ENCODE measurements around the gene GRAP2. TPM values are rescaled to one million over a fixed set of nuclear protein-coding genes. Genes with fewer than 3 reads are reported as not detected.

The GRAP2 gene
- total and polyA plus RNA-seq, 2 of the 4 experiments (the other 2 are of a cell fraction): not detected

- Histone ChIP-seq H3K9me3 (ENCODE audit: control insufficient read depth, insufficient read depth, low read length) (no peaks in the 10 kb centered on the region), H2AK9ac (replicated peaks; ENCODE audit: low read depth, low read length, poor library complexity) (no peak overlapping the region), H2AK5ac (ENCODE audit: low read depth, low read length) (no peak overlapping the region), H3K4me2 (ENCODE audit: low read depth, low read length) (no peak overlapping the region), H3K23ac (ENCODE audit: low read depth, low read length) (no peak overlapping the region), H4K8ac (ENCODE audit: low read depth in 2 of 2, low read length in 2 of 2) (no peak overlapping the region), H3K9ac (ENCODE audit: low read depth, low read length) (no peak overlapping the region), H4K20me1 (ENCODE audit: insufficient read depth, low read length) (no peaks in the 10 kb centered on the region), H3K18ac (ENCODE audit: low read depth, low read length) (no peak overlapping the region), H3K4me1 (ENCODE audit: control insufficient read depth, insufficient read depth, low read length) (no peaks in the 10 kb centered on the region), H4K5ac (ENCODE audit: low read depth, low read length) (no peak overlapping the region), H3K79me1 (ENCODE audit: low read depth in 1 of 2, low read length in 2 of 2) (no peaks in the 10 kb centered on the region), H3K36me3 (ENCODE audit: control insufficient read depth, insufficient read depth, low read length) (no peaks in the 10 kb centered on the region), H2BK120ac (ENCODE audit: low read depth, low read length) (no peak overlapping the region), H3K27ac (ENCODE audit: insufficient read depth, low read length) (no peak overlapping the region), H2AFZ (replicated peaks; ENCODE audit: low read length, poor library complexity) (no peak overlapping the region), H3K9me1 (ENCODE audit: insufficient read depth, low read length) (no peaks in the 10 kb centered on the region; the same call in 1 of the 2 replicates), H3K14ac (replicated peaks; ENCODE audit: low read depth, low read length) (no peak overlapping the region), H2BK20ac (ENCODE audit: low read depth, low read length) (no peak overlapping the region), H3K4ac (ENCODE audit: low read depth, low read length) (no peak overlapping the region), H3K4me3 (ENCODE audit: insufficient read depth, low read depth, low read length) (no peak overlapping the region), H2BK5ac (ENCODE audit: low read depth, low read length, poor library complexity, severe bottlenecking) (no peak overlapping the region), H2BK15ac (ENCODE audit: low read depth, low read length) (no peak overlapping the region), H3K27me3 (ENCODE audit: control insufficient read depth, insufficient read depth, low read length) (peaks cover 69% of the 10 kb centered on the region), H4K91ac (ENCODE audit: insufficient read depth, low read depth, low read length) (no peak overlapping the region), H3K56ac (ENCODE audit: extremely low read depth, insufficient read depth, low read length) (no peak overlapping the region)
- ATAC-seq (ENCODE audit: low read depth) (no peak), DNase-seq (no peak)
- intact Hi-C loops (cut with micrococcal nuclease): no loop called here
- in situ Hi-C loops (cut with MboI; ENCODE audit: low sequenced_read_pairs): no loop called here
- dilution Hi-C loops (cut with HindIII; ENCODE audit: low sequenced_read_pairs, unreplicated experiment): no loop called here
- no TSS peak for BruUV-seq (replicated peaks)
- ChIA-PET POLR2A (ENCODE audit: unreplicated experiment) (no interaction called here), CTCF (no interaction called here)
- WGBS, 2 experiments (ENCODE audit: extremely low coverage in 2 of 2, insufficient read length in 1 of 2): no CpG with 5 or more reads among the region's 5 CpGs
- no peak for TF ChIP-seq MXI1 (IDR thresholded peaks at IDR 0.05; ENCODE audit: borderline replicate concordance, low read depth, low read length)
- no peak for TF ChIP-seq MAFK (IDR thresholded peaks at IDR 0.05; ENCODE audit: low read depth, low read length)
- TF ChIP-seq RFX5 (IDR thresholded peaks at IDR 0.05; ENCODE audit: low read depth, low read length): no peak
- TF ChIP-seq BHLHE40 (IDR thresholded peaks at IDR 0.05; ENCODE audit: low read depth, low read length): no peak
- TF ChIP-seq POLR2A (IDR thresholded peaks at IDR 0.05; ENCODE audit: low read depth, low read length): no peak
- TF ChIP-seq MAZ (IDR thresholded peaks at IDR 0.05; ENCODE audit: borderline replicate concordance, low read depth, low read length): no peak
- no peak for TF ChIP-seq ELK1 (IDR thresholded peaks at IDR 0.05; ENCODE audit: borderline replicate concordance, low read depth, low read length)
- TF ChIP-seq CEBPB (IDR thresholded peaks at IDR 0.05; ENCODE audit: low read depth, low read length): no peak
- TF ChIP-seq, protein P1, sequence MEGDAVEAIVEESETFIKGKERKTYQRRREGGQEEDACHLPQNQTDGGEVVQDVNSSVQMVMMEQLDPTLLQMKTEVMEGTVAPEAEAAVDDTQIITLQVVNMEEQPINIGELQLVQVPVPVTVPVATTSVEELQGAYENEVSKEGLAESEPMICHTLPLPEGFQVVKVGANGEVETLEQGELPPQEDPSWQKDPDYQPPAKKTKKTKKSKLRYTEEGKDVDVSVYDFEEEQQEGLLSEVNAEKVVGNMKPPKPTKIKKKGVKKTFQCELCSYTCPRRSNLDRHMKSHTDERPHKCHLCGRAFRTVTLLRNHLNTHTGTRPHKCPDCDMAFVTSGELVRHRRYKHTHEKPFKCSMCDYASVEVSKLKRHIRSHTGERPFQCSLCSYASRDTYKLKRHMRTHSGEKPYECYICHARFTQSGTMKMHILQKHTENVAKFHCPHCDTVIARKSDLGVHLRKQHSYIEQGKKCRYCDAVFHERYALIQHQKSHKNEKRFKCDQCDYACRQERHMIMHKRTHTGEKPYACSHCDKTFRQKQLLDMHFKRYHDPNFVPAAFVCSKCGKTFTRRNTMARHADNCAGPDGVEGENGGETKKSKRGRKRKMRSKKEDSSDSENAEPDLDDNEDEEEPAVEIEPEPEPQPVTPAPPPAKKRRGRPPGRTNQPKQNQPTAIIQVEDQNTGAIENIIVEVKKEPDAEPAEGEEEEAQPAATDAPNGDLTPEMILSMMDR (conservative IDR thresholded peaks at IDR 0.05; ENCODE audit: low read depth, low read length): no peak
- TF ChIP-seq FOS (IDR thresholded peaks at IDR 0.05; ENCODE audit: low read depth, low read length): no peak
- TF ChIP-seq, protein P2, sequence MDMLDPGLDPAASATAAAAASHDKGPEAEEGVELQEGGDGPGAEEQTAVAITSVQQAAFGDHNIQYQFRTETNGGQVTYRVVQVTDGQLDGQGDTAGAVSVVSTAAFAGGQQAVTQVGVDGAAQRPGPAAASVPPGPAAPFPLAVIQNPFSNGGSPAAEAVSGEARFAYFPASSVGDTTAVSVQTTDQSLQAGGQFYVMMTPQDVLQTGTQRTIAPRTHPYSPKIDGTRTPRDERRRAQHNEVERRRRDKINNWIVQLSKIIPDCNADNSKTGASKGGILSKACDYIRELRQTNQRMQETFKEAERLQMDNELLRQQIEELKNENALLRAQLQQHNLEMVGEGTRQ (IDR thresholded peaks at IDR 0.05; ENCODE audit: low read depth, low read length): no peak
- TF ChIP-seq CHD1 (IDR thresholded peaks at IDR 0.05; ENCODE audit: low read depth, low read length): no peak
- no peak for TF ChIP-seq NFE2L2 (IDR thresholded peaks at IDR 0.05; ENCODE audit: low read depth, low read length)
- no peak for TF ChIP-seq RAD21 (IDR thresholded peaks at IDR 0.05; ENCODE audit: low read length)
- no peak for TF ChIP-seq RCOR1 (IDR thresholded peaks at IDR 0.05; ENCODE audit: insufficient replicate concordance, low read length)
- TF ChIP-seq SMC3 (IDR thresholded peaks at IDR 0.05; ENCODE audit: low read depth, low read length): no peak
Measured at GRCh38 chr22:39992088-39992826, 91.4 kb downstream of the GRAP2 start.
